Measurements from ENCODE around the gene SKP1.

The SKP1 gene

GRCh38 chr5:134124289-134125038 is 52.3 kb downstream of the SKP1 start:
- DNase-seq: no peak
- Histone ChIP-seq H2BK120ac (ENCODE audit: low read depth, low read length) (no peak overlapping the region), H2AK5ac (ENCODE audit: low read length, severe bottlenecking) (no peak overlapping the region), H3K14ac (ENCODE audit: low read length in 2 of 2) (no peak overlapping the region), H4K8ac (ENCODE audit: low read length) (no peak overlapping the region), H2BK5ac (ENCODE audit: low read depth, low read length, poor library complexity, severe bottlenecking) (no peak overlapping the region), H4K91ac (ENCODE audit: low read length) (no peak overlapping the region), H3K27me3 (ENCODE audit: control insufficient read depth in 1 of 2, insufficient read depth in 1 of 2, low read length in 2 of 2) (peaks cover 0 to 4% of the 10 kb centered on the region in 2 experiments), H3K18ac (ENCODE audit: low read depth in 1 of 2, low read length in 2 of 2) (no peak overlapping the region), H3K36me3 (ENCODE audit: control insufficient read depth in 1 of 2, insufficient read depth in 2 of 2, low read depth in 1 of 2, low read length in 2 of 2) (peaks cover 22 to 47% of the 10 kb centered on the region in 2 experiments), H3K4me3 (ENCODE audit: insufficient read depth in 1 of 2, low read depth in 1 of 2, low read length in 2 of 2) (peak overlapping the region in 1 of 2 experiments; percentile 57), H3K9me3 (ENCODE audit: control insufficient read depth, low read length) (no peaks in the 10 kb centered on the region), H3K4ac (ENCODE audit: low read depth in 1 of 2, low read length in 2 of 2) (peak overlapping the region in 1 of 2 experiments; percentile 6), H2BK15ac (ENCODE audit: low read depth, poor library complexity, severe bottlenecking) (no peak overlapping the region), H3K27ac (ENCODE audit: low read length, poor library complexity, severe bottlenecking) (no peak overlapping the region), H3K23ac (ENCODE audit: low read length in 2 of 2) (no peak overlapping the region), H3K79me1 (replicated peaks; ENCODE audit: low read length, poor library complexity, severe bottlenecking) (peaks cover 5% of the 10 kb centered on the region), H2AFZ (ENCODE audit: low read depth, low read length) (no peak overlapping the region), H2BK12ac (ENCODE audit: low read length in 2 of 2) (no peak overlapping the region), H3K4me1 (ENCODE audit: control insufficient read depth, insufficient read depth, low read depth, low read length) (peaks cover 15% of the 10 kb centered on the region), H3K9ac (ENCODE audit: low read length) (peak overlapping the region; percentile 70), H3K4me2 (ENCODE audit: low read length, poor library complexity, severe bottlenecking) (no peak overlapping the region)
- 76% methylated on average over 8 of the region's 8 CpGs for WGBS

GRCh38 chr5:134123360-134123759 is 53.4 kb downstream of the SKP1 start:
- Histone ChIP-seq H3K14ac (ENCODE audit: low read length in 2 of 2) (no peak overlapping the region), H2BK5ac (ENCODE audit: low read depth, low read length, poor library complexity, severe bottlenecking) (no peak overlapping the region), H2BK12ac (ENCODE audit: low read length in 2 of 2) (no peak overlapping the region), H3K36me3 (ENCODE audit: control insufficient read depth in 1 of 2, insufficient read depth in 2 of 2, low read depth in 1 of 2, low read length in 2 of 2) (peaks cover 12 to 49% of the 10 kb centered on the region in 2 experiments), H3K27ac (ENCODE audit: low read length, poor library complexity, severe bottlenecking) (no peak overlapping the region), H3K18ac (ENCODE audit: low read depth in 1 of 2, low read length in 2 of 2) (no peak overlapping the region), H2AK5ac (ENCODE audit: low read length, severe bottlenecking) (no peak overlapping the region), H3K4me2 (ENCODE audit: low read length, poor library complexity, severe bottlenecking) (no peak overlapping the region), H3K27me3 (ENCODE audit: control insufficient read depth in 1 of 2, insufficient read depth in 1 of 2, low read length in 2 of 2) (peaks cover 0 to 4% of the 10 kb centered on the region in 2 experiments), H2BK120ac (ENCODE audit: low read depth, low read length) (no peak overlapping the region), H2AFZ (ENCODE audit: low read depth, low read length) (no peak overlapping the region), H3K9ac (ENCODE audit: low read length) (no peak overlapping the region), H4K8ac (ENCODE audit: low read length) (no peak overlapping the region), H3K79me1 (replicated peaks; ENCODE audit: low read length, poor library complexity, severe bottlenecking) (peaks cover 5% of the 10 kb centered on the region), H2BK15ac (ENCODE audit: low read depth, poor library complexity, severe bottlenecking) (no peak overlapping the region), H4K91ac (ENCODE audit: low read length) (no peak overlapping the region), H3K4me1 (ENCODE audit: control insufficient read depth, insufficient read depth, low read depth, low read length) (peaks cover 15% of the 10 kb centered on the region), H3K4ac (ENCODE audit: low read depth in 1 of 2, low read length in 2 of 2) (no peak overlapping the region), H3K9me3 (ENCODE audit: control insufficient read depth, low read length) (no peaks in the 10 kb centered on the region), H3K23ac (ENCODE audit: low read length in 2 of 2) (no peak overlapping the region), H3K4me3 (ENCODE audit: insufficient read depth in 1 of 2, low read depth in 1 of 2, low read length in 2 of 2) (peak overlapping the region in 1 of 2 experiments; percentile 33)
- 95% methylated on average over 6 of the region's 6 CpGs for WGBS
- DNase-seq: no peak

- WGBS: 87% methylated on average over 3 of the region's 3 CpGs
- no peak overlapping the region for H2AK5ac ChIP-seq (ENCODE audit: low read length, severe bottlenecking)
- H3K18ac ChIP-seq (ENCODE audit: low read depth in 1 of 2, low read length in 2 of 2): no peak overlapping the region
- no peak overlapping the region for H2BK12ac ChIP-seq (ENCODE audit: low read length in 2 of 2)
- no peak overlapping the region for H2BK15ac ChIP-seq (ENCODE audit: low read depth, poor library complexity, severe bottlenecking)
- no peak overlapping the region for H3K4me2 ChIP-seq (ENCODE audit: low read length, poor library complexity, severe bottlenecking)
- no peak overlapping the region for H3K14ac ChIP-seq (ENCODE audit: low read length in 2 of 2)
- H3K4me3 ChIP-seq (ENCODE audit: insufficient read depth in 1 of 2, low read depth in 1 of 2, low read length in 2 of 2): no peak overlapping the region
- no peak overlapping the region for H2BK120ac ChIP-seq (ENCODE audit: low read depth, low read length)
- H3K27ac ChIP-seq (ENCODE audit: low read length, poor library complexity, severe bottlenecking): no peak overlapping the region
- peaks cover 16% of the 10 kb centered on the region for H3K4me1 ChIP-seq (ENCODE audit: control insufficient read depth, insufficient read depth, low read depth, low read length)
- H3K9ac ChIP-seq (ENCODE audit: low read length): no peak overlapping the region
- H3K27me3 ChIP-seq (ENCODE audit: control insufficient read depth in 1 of 2, insufficient read depth in 1 of 2, low read length in 2 of 2): peaks cover 0 to 4% of the 10 kb centered on the region in 2 experiments
- H2BK5ac ChIP-seq (ENCODE audit: low read depth, low read length, poor library complexity, severe bottlenecking): no peak overlapping the region
- no peak overlapping the region for H4K8ac ChIP-seq (ENCODE audit: low read length)
- H3K36me3 ChIP-seq (ENCODE audit: control insufficient read depth in 1 of 2, insufficient read depth in 2 of 2, low read depth in 1 of 2, low read length in 2 of 2): peaks cover 7 to 57% of the 10 kb centered on the region in 2 experiments
- H3K23ac ChIP-seq (ENCODE audit: low read length in 2 of 2): no peak overlapping the region
- no peak for DNase-seq
- no peaks in the 10 kb centered on the region for H3K9me3 ChIP-seq (ENCODE audit: control insufficient read depth, low read length)
- H4K91ac ChIP-seq (ENCODE audit: low read length): no peak overlapping the region
- H2AFZ ChIP-seq (ENCODE audit: low read depth, low read length): no peak overlapping the region
- no peak overlapping the region for H3K4ac ChIP-seq (ENCODE audit: low read depth in 1 of 2, low read length in 2 of 2)
- peaks cover 1% of the 10 kb centered on the region for H3K79me1 ChIP-seq (replicated peaks; ENCODE audit: low read length, poor library complexity, severe bottlenecking)
Measured at GRCh38 chr5:134122530-134122929, 54.2 kb downstream of the SKP1 start.

GRCh38 chr5:134120386-134121138 is 56.2 kb downstream of the SKP1 start:
- Histone ChIP-seq H3K23ac (ENCODE audit: low read length in 2 of 2) (no peak overlapping the region), H2BK15ac (ENCODE audit: low read depth, poor library complexity, severe bottlenecking) (no peak overlapping the region), H3K4me3 (ENCODE audit: insufficient read depth in 1 of 2, low read depth in 1 of 2, low read length in 2 of 2) (no peak overlapping the region), H4K8ac (ENCODE audit: low read length) (no peak overlapping the region), H2AFZ (ENCODE audit: low read depth, low read length) (no peak overlapping the region), H3K9me3 (ENCODE audit: control insufficient read depth, low read length) (no peaks in the 10 kb centered on the region), H3K27ac (ENCODE audit: low read length, poor library complexity, severe bottlenecking) (no peak overlapping the region), H2AK5ac (ENCODE audit: low read length, severe bottlenecking) (no peak overlapping the region), H2BK12ac (ENCODE audit: low read length in 2 of 2) (no peak overlapping the region), H3K14ac (ENCODE audit: low read length in 2 of 2) (no peak overlapping the region), H2BK5ac (ENCODE audit: low read depth, low read length, poor library complexity, severe bottlenecking) (no peak overlapping the region), H3K18ac (ENCODE audit: low read depth in 1 of 2, low read length in 2 of 2) (no peak overlapping the region), H3K36me3 (ENCODE audit: control insufficient read depth in 1 of 2, insufficient read depth in 2 of 2, low read depth in 1 of 2, low read length in 2 of 2) (peaks cover 0 to 70% of the 10 kb centered on the region in 2 experiments), H3K79me1 (replicated peaks; ENCODE audit: low read length, poor library complexity, severe bottlenecking) (no peaks in the 10 kb centered on the region), H3K4me1 (ENCODE audit: control insufficient read depth, insufficient read depth, low read depth, low read length) (peaks cover 13% of the 10 kb centered on the region), H4K91ac (ENCODE audit: low read length) (no peak overlapping the region), H3K9ac (ENCODE audit: low read length) (no peak overlapping the region), H3K4ac (ENCODE audit: low read depth in 1 of 2, low read length in 2 of 2) (no peak overlapping the region), H2BK120ac (ENCODE audit: low read depth, low read length) (no peak overlapping the region), H3K27me3 (ENCODE audit: control insufficient read depth in 1 of 2, insufficient read depth in 1 of 2, low read length in 2 of 2) (peaks cover 0 to 4% of the 10 kb centered on the region in 2 experiments), H3K4me2 (ENCODE audit: low read length, poor library complexity, severe bottlenecking) (no peak overlapping the region)
- DNase-seq: no peak
- 94% methylated on average over 16 of the region's 17 CpGs for WGBS
